Activated naive CD4-positive, alpha-beta T cell treated with anti-CD3 and anti-CD28 coated beads, Interleukin-2, amount 10 ng/mL, durations not matched to agents 7 days and 5 days (primary cell): ENCODE results near the gene ACTR10.
A peak's percentile ranks its signal among the peaks of the same experiment; 100 is the strongest.
"Not testable (repeated sequence)": the region's sequence is repeated elsewhere in the genome, so short reads cannot be mapped to it uniquely, and the experiment has no call there.

Experiments used
- CTCF ChIA-PET: fragments of 350-600 bp; sonication (Branson Sonifier 250); formaldehyde crosslinking; loops from one replicate; lab custom pipeline; 2021; ENCODE audit warnings: antibody characterized with exemption; lab: Charles Lee
- DNase-seq: peaks from one replicate; pipeline ENCODE4 v3.0.0-alpha.2; 2020
- H3K27ac Mint-ChIP-seq: one replicate; pipeline ENCODE4 v1.8.0; 2021; ENCODE audit warnings: mild to moderate bottlenecking, moderate library complexity, mixed read lengths
- H3K27me3 Mint-ChIP-seq: one replicate; pipeline ENCODE4 v1.8.0; 2021; ENCODE audit warnings: mild to moderate bottlenecking, mixed read lengths
- H3K36me3 Mint-ChIP-seq: one replicate; pipeline ENCODE4 v1.8.0; 2021; ENCODE audit warnings: mixed read lengths
- H3K4me1 Mint-ChIP-seq: one replicate; pipeline ENCODE4 v1.8.0; 2021; ENCODE audit warnings: mixed read lengths
- H3K4me3 Mint-ChIP-seq: one replicate; pipeline ENCODE4 v1.8.0; 2021; ENCODE audit warnings: mild to moderate bottlenecking, moderate library complexity, mixed read lengths
- H3K9me3 Mint-ChIP-seq: one replicate; pipeline ENCODE4 v1.8.0; 2021; ENCODE audit warnings: mixed read lengths

The ACTR10 gene

GRCh38 chr14:58244556-58245387 is 44.8 kb downstream of the ACTR10 start, which contains the start of gene PSMA3:
PSMA3 (plus strand) TSS chr14:58244843; CDS start chr14:58244921, 78 bp downstream.
- peak; percentile 98 for DNase-seq
- H3K27ac Mint-ChIP-seq, result peak within 1 kb of the TSS; percentile 98
- H3K4me3 Mint-ChIP-seq, result peak within 1 kb of the TSS; percentile 92
- CTCF ChIA-PET, result interaction anchor here (1.1 kb wide), 1 partner anchor 53 kb away, joined by 3 read pairs; the partner anchor contains the start of gene ARID4A
- peaks cover 4% of the 10 kb centered on the region for H3K27me3 Mint-ChIP-seq
- peaks cover 42% of the 10 kb centered on the region for H3K4me1 Mint-ChIP-seq
- H3K36me3 Mint-ChIP-seq, result peaks cover 22% of the 10 kb centered on the region
- H3K9me3 Mint-ChIP-seq, result no peaks in the 10 kb centered on the region

GRCh38 chr14:58245562-58245961 is 45.6 kb downstream of the ACTR10 start:
- Mint-ChIP-seq H3K27ac (peak overlapping the region; percentile 98), H3K4me1 (peaks cover 42% of the 10 kb centered on the region), H3K4me3 (peak overlapping the region; percentile 92), H3K36me3 (peaks cover 26% of the 10 kb centered on the region), H3K27me3 (peaks cover 4% of the 10 kb centered on the region), H3K9me3 (no peaks in the 10 kb centered on the region)
- DNase-seq, result no peak
- CTCF ChIA-PET, result interaction anchor here (1.1 kb wide), 1 partner anchor 53 kb away, joined by 3 read pairs; the partner anchor contains the start of gene ARID4A

DNA sequence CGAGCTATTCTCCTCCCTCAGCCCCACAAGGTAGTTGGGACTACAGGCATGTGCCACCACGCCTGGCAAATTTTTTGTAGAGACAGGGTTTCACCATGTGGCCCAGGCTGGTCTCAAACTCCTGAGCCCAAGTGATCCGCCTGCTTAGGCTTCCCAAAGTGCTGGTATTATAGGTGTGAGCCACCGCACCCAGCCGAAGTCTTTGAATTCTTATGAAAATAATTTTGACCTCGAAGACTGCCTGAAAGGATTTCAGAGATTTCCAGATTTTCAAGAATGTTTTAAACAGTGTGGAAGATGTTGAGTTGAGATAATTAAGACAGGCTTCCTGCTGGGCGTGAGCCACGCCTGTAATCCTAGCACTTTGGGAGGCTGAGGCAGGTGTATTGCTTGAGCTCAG is 49.7 kb downstream of the ACTR10 start:
- Mint-ChIP-seq H3K4me1 (peaks cover 32% of the 10 kb centered on the region), H3K4me3 (no peak overlapping the region), H3K27me3 (peaks cover 2% of the 10 kb centered on the region), H3K36me3 (peaks cover 40% of the 10 kb centered on the region), H3K27ac (no peak overlapping the region), H3K9me3 (no peaks in the 10 kb centered on the region)
- CTCF ChIA-PET, result no interaction called here
- no peak for DNase-seq

DNA sequence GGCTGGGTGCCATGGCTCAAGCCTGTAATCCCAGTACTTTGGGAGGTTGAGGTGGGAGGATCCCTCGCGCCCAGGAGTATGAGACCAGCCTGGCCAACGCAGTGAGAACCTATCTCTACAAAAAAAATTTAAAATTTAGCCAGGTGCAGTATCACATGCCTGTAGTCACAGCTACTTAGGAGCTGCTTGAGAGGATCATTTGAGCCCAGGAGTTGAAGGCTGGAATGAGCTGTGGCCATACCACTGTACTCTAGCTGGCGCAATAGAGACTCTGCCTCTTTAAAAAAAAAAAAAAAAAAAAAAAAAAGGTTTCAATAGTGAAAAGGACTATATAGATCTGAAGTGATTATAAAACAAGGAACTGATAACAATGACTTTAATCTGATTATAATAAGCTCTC is 58.2 kb downstream of the ACTR10 start:
- Mint-ChIP-seq H3K36me3 (peaks cover 31% of the 10 kb centered on the region), H3K9me3 (no peaks in the 10 kb centered on the region), H3K27ac (no peak overlapping the region), H3K4me1 (peaks cover 2% of the 10 kb centered on the region), H3K4me3 (no peak overlapping the region), H3K27me3 (no peaks in the 10 kb centered on the region)
- CTCF ChIA-PET, result interaction anchor here (0.8 kb wide), 1 partner anchor 103 kb away, joined by 4 read pairs; no protein-coding TSS in a partner anchor
- DNase-seq, result no peak

- H3K4me1 Mint-ChIP-seq, CTCF ChIA-PET, H3K4me3 Mint-ChIP-seq, H3K9me3 Mint-ChIP-seq, H3K27me3 Mint-ChIP-seq, DNase-seq: not testable (repeated sequence)
- Mint-ChIP-seq H3K36me3 (peaks cover 48% of the 10 kb centered on the region), H3K27ac (peak overlapping the region; percentile 62)
Measured at GRCh38 chr14:58262005-58262404, 62.1 kb downstream of the ACTR10 start.

GRCh38 chr14:58265401-58265800 is 65.5 kb downstream of the ACTR10 start:
- H3K36me3 Mint-ChIP-seq, result peaks cover 51% of the 10 kb centered on the region
- no peaks in the 10 kb centered on the region for H3K4me1 Mint-ChIP-seq
- H3K9me3 Mint-ChIP-seq, result no peaks in the 10 kb centered on the region
- DNase-seq, result no peak
- H3K27ac Mint-ChIP-seq, result peak overlapping the region; percentile 8
- no peaks in the 10 kb centered on the region for H3K27me3 Mint-ChIP-seq
- H3K4me3 Mint-ChIP-seq, result no peak overlapping the region
- CTCF ChIA-PET, result interaction anchor here (0.6 to 1.0 kb wide), 2 partner anchors 9 to 108 kb away, joined by 3 read pairs; no protein-coding TSS in a partner anchor

GRCh38 chr14:58270628-58271027 is 70.7 kb downstream of the ACTR10 start:
- peaks cover 18% of the 10 kb centered on the region for H3K4me1 Mint-ChIP-seq

GRCh38 chr14:58272588-58273372 is 72.8 kb downstream of the ACTR10 start:
- H3K4me3 Mint-ChIP-seq, result no peak overlapping the region
- no peaks in the 10 kb centered on the region for H3K27me3 Mint-ChIP-seq
- DNase-seq, result no peak
- no peaks in the 10 kb centered on the region for H3K9me3 Mint-ChIP-seq
- H3K27ac Mint-ChIP-seq, result no peak overlapping the region
- CTCF ChIA-PET, result no interaction called here
- peaks cover 58% of the 10 kb centered on the region for H3K36me3 Mint-ChIP-seq
- H3K4me1 Mint-ChIP-seq, result peaks cover 30% of the 10 kb centered on the region

More at GRCh38 chr14:58270628-58271027, 70.7 kb downstream of the ACTR10 start:
- H3K36me3 Mint-ChIP-seq, result peaks cover 67% of the 10 kb centered on the region
- no peaks in the 10 kb centered on the region for H3K9me3 Mint-ChIP-seq
- DNase-seq, result no peak
- H3K27ac Mint-ChIP-seq, result peak overlapping the region; percentile 61
- H3K27me3 Mint-ChIP-seq, result no peaks in the 10 kb centered on the region
- CTCF ChIA-PET, result no interaction called here
- no peak overlapping the region for H3K4me3 Mint-ChIP-seq

DNA sequence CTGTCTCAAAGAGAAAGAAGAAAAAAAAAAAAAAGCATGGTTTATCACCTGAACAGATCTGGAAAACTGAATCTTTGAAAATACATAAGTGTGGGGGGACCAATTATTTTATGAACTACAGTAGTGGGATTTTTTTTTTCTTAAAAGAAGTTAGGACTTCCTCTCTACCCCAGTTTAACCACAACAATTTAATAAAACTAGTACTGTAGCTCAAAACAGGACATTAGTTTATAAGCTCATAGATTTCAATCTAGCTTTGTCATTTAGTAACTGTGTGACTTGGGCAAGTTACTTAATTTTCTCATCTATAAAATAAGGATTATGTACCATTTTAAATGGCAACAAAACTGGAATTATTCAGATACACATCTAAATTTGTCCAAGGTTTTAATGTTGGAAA is 74.9 kb downstream of the ACTR10 start:
- no peak overlapping the region for H3K4me3 Mint-ChIP-seq
- H3K4me1 Mint-ChIP-seq, result peaks cover 35% of the 10 kb centered on the region
- peaks cover 61% of the 10 kb centered on the region for H3K36me3 Mint-ChIP-seq
- no peaks in the 10 kb centered on the region for H3K27me3 Mint-ChIP-seq
- DNase-seq, result no peak
- CTCF ChIA-PET, result interaction anchor here (0.6 to 0.7 kb wide), 2 partner anchors 9 to 23 kb away, joined by 3 read pairs; no protein-coding TSS in a partner anchor
- H3K9me3 Mint-ChIP-seq, result no peaks in the 10 kb centered on the region
- H3K27ac Mint-ChIP-seq, result peak overlapping the region; percentile 81

- H3K27me3 Mint-ChIP-seq, result no peaks in the 10 kb centered on the region
- H3K4me3 Mint-ChIP-seq, result no peak overlapping the region
- peak overlapping the region; percentile 81 for H3K27ac Mint-ChIP-seq
- no peak for DNase-seq
- CTCF ChIA-PET, result no interaction called here
- no peaks in the 10 kb centered on the region for H3K9me3 Mint-ChIP-seq
- H3K4me1 Mint-ChIP-seq, result peaks cover 41% of the 10 kb centered on the region
- H3K36me3 Mint-ChIP-seq, result peaks cover 59% of the 10 kb centered on the region
Measured at GRCh38 chr14:58275527-58276190, 75.7 kb downstream of the ACTR10 start.

- Mint-ChIP-seq H3K9me3 (no peaks in the 10 kb centered on the region), H3K36me3 (peaks cover 60% of the 10 kb centered on the region), H3K4me3 (no peak overlapping the region), H3K27ac (peak overlapping the region; percentile 81), H3K4me1 (peaks cover 44% of the 10 kb centered on the region), H3K27me3 (no peaks in the 10 kb centered on the region)
- CTCF ChIA-PET, result no interaction called here
- DNase-seq, result no peak
Measured at GRCh38 chr14:58276208-58276607, 76.3 kb downstream of the ACTR10 start.

DNA sequence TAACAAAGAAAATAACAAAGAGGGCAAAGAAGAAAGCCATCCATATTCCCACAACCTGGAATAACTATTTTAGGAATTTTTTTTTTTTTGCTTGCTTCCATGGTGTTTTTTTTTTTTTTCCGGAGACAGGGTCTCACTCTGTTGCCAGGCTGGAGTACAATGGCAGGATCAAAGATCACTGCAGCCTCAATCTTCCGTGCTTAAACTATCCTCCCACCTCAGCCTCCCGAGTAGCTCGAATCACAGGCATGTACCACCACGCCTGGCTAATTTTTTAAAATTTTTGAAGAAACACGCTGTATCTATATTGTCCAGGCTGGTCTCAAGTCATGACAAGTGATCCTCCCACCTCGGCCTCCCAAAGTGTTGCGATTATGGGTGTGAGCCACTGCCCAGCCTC is 78.2 kb downstream of the ACTR10 start:
- CTCF ChIA-PET, result no interaction called here
- H3K27ac Mint-ChIP-seq, result peak overlapping the region; percentile 13
- H3K9me3 Mint-ChIP-seq, result no peaks in the 10 kb centered on the region
- DNase-seq, result no peak
- H3K36me3 Mint-ChIP-seq, result peaks cover 63% of the 10 kb centered on the region
- H3K27me3 Mint-ChIP-seq, result no peaks in the 10 kb centered on the region
- peaks cover 61% of the 10 kb centered on the region for H3K4me1 Mint-ChIP-seq
- no peak overlapping the region for H3K4me3 Mint-ChIP-seq

GRCh38 chr14:58280954-58281787 is 81.2 kb downstream of the ACTR10 start:
- Mint-ChIP-seq H3K4me3 (peak overlapping the region; percentile 30), H3K9me3 (no peaks in the 10 kb centered on the region), H3K27me3 (no peaks in the 10 kb centered on the region), H3K36me3 (peaks cover 66% of the 10 kb centered on the region), H3K27ac (peak overlapping the region; percentile 88), H3K4me1 (peaks cover 54% of the 10 kb centered on the region)
- DNase-seq, result no peak
- CTCF ChIA-PET, result interaction anchor here (0.8 kb wide), 1 partner anchor 728 kb away, joined by 3 read pairs; no protein-coding TSS in a partner anchor
